ENCODE results near the gene SLC35G6. TPM values are rescaled to one million over a fixed set of nuclear protein-coding genes. Genes with fewer than 3 reads are reported as not detected.

The SLC35G6 gene
- total RNA-seq, 4 donors from 2014 or later = not detected

- peaks cover 62 to 82% (median 69%) of the 10 kb centered on the region in 3 donors for H3K4me1 ChIP-seq
- intact Hi-C loops (cut with DNase I) = loop anchor here (5.0 kb wide), 1 partner anchor 36 kb away; the partner anchor contains the start of gene ZBTB4
- TF ChIP-seq POLR2A (IDR thresholded peaks at IDR 0.05) (no peak), CTCF (IDR thresholded peaks at IDR 0.05) (no peak)
- 3 to 22% methylated on average over 3 to 6 of the region's 12 CpGs for WGBS, 2 donors
- no peak overlapping the region for H3K27ac ChIP-seq
- no peaks in the 10 kb centered on the region for H3K36me3 ChIP-seq
- H3K9me3 ChIP-seq = no peaks in the 10 kb centered on the region
- peak overlapping the region in 2 of 4 donors; percentile 61 to 80 for H3K4me3 ChIP-seq
- no peak for DNase-seq
- peaks cover 0 to 61% (median 5%) of the 10 kb centered on the region in 4 donors for H3K27me3 ChIP-seq
Observed at GRCh38 chr17:7440834-7441195, 40.4 kb upstream of the SLC35G6 start.

DNA sequence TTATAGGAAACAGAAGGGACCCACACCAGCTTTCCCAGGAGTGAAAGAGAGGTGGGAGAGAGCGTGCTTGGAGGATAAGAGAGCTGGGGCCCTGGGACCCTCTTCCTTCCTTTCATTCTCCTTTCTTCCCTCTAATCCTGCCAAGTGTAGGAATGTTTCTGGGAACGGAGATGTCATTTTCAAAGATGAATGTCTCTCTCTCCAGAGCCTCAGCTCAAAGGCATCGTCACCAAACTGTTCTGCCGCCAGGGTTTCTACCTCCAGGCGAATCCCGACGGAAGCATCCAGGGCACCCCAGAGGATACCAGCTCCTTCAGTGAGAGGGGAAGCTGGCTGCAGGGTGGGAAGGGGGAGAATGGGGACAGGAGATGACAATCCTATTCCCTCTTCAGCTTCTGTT, 40.0 kb upstream of the SLC35G6 start:
- H3K36me3 ChIP-seq = no peaks in the 10 kb centered on the region
- no peak overlapping the region for H3K4me3 ChIP-seq
- H3K27ac ChIP-seq = no peak overlapping the region
- no peak for TF ChIP-seq CTCF (IDR thresholded peaks at IDR 0.05)
- TF ChIP-seq POLR2A (IDR thresholded peaks at IDR 0.05) = no peak
- H3K4me1 ChIP-seq = peaks cover 60 to 82% (median 65%) of the 10 kb centered on the region in 3 donors
- no peaks in the 10 kb centered on the region for H3K9me3 ChIP-seq
- WGBS, 2 donors = 31 to 47% methylated on average over 5 to 7 of the region's 7 CpGs
- peaks cover 0 to 61% (median 6%) of the 10 kb centered on the region in 4 donors for H3K27me3 ChIP-seq
- DNase-seq = no peak
- intact Hi-C loops (cut with DNase I) = loop anchor here (5.0 kb wide), 1 partner anchor 36 kb away; the partner anchor contains the start of gene ZBTB4

DNA sequence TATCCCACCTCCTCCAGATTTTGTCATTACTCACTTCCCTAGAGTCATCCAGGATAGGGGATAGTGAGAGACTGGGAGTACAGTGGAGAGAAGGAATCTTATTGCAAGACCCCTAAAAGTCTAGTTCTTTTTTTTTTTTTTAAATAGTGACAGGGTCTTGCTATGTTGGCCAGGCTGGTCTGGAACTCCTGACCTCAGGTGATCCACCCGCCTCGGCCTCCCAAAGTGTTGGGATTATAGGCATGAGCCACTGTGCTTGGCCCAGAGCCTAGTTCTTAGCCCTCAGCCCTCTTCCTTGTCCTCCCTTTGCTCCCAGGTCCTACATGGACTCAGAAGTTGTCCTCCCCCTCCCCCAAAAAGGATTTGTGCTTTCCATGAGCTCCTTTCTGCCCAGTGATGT, 39.1 kb upstream of the SLC35G6 start:
- WGBS, 2 donors = 79 to 100% methylated on average over 2 of the region's 2 CpGs
- no peak for TF ChIP-seq CTCF (IDR thresholded peaks at IDR 0.05)
- no peak for TF ChIP-seq POLR2A (IDR thresholded peaks at IDR 0.05)
- peaks cover 0 to 67% (median 8%) of the 10 kb centered on the region in 4 donors for H3K27me3 ChIP-seq
- H3K9me3 ChIP-seq = no peaks in the 10 kb centered on the region
- no peaks in the 10 kb centered on the region for H3K36me3 ChIP-seq
- no peak overlapping the region for H3K4me3 ChIP-seq
- peaks cover 52 to 82% (median 62%) of the 10 kb centered on the region in 3 donors for H3K4me1 ChIP-seq
- intact Hi-C loops (cut with DNase I) = loop anchor here (5.0 kb wide), 1 partner anchor 35 kb away; the partner anchor contains the start of gene ZBTB4
- H3K27ac ChIP-seq = no peak overlapping the region
- DNase-seq = no peak

GRCh38 chr17:7443499-7444485, 37.5 kb upstream of the SLC35G6 start:
- DNase-seq = no peak
- Histone ChIP-seq H3K4me3 (no peak overlapping the region), H3K4me1 (peaks cover 35 to 66% (median 45%) of the 10 kb centered on the region in 3 donors), H3K9me3 (no peaks in the 10 kb centered on the region), H3K36me3 (no peaks in the 10 kb centered on the region), H3K27me3 (peaks cover 0 to 68% (median 8%) of the 10 kb centered on the region in 4 donors), H3K27ac (peak overlapping the region; percentile 39 to 80 (median 57))
- WGBS, 2 donors = 54 to 76% methylated on average over 7 of the region's 7 CpGs
- TF ChIP-seq POLR2A (IDR thresholded peaks at IDR 0.05) (no peak), CTCF (IDR thresholded peaks at IDR 0.05) (no peak)
- intact Hi-C loops (cut with DNase I) = loop anchor here (5.0 kb wide), 1 partner anchor 34 kb away; the partner anchor contains the start of gene ZBTB4
